ENCODE results near the gene ITGA5. TPM values are rescaled to one million over a fixed set of nuclear protein-coding genes. Genes with fewer than 3 reads are reported as not detected.

ITGA5 gene
- 51.6 TPM for total RNA-seq
- long read RNA-seq, full-length matches to known transcripts, result 2 of 16 reads
- long read RNA-seq, partial matches to known transcripts, result 11 of 16 reads
- long read RNA-seq, other reads (novel, unspliced or antisense), result 3 of 16 reads

DNA sequence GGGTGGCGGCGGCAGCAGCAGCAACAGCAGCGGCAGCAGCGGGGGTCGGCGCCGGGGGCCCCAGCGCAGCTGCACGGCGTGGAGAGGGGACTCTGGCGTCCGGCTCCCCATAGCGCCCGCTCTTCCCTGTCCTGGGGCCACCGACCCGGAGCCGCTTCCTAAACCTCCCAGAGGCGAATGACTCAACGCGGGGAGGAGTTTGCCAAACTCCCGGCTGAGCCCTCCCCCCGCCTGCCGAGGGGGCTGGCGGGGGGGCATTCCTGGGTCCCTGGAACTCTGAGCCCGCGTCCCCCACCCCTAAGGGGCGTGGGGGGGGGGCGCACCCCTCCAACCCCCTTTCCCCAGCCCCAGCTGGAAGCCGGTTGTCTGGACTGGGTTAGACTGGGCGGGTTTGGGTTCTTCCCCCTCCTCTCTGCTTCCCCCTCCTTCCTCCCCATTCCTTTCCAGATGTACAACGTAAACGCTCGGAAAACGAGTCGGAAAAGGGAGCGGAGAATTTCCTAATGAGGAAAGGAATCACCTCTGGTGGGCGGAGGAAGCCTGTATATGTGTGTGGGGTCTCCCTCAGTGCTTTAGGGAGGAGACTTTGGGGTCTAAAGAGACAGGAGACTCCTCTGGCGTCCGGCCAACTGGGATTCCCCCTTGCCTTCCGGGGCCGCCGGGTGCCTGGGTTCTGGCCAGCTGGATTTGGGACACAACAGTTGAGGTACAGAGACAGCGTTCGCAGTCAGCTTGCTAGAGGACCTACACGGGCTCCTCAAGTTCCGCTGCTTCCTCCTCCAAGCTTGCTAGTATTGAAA is at the start of gene ITGA5:
TSS of gene ITGA5 (minus strand) at position 179 of the 800 bp plus-strand sequence. CDS start at position 111, 68 bp downstream.
- DNase-seq (peak; percentile 87), ATAC-seq (ENCODE audit: poor library complexity) (peak; percentile 84)
- intact Hi-C loops (cut with DNase I), result no loop called here

- intact Hi-C loops (cut with DNase I), result no loop called here
- no peak for ATAC-seq (ENCODE audit: poor library complexity)
- no peak for DNase-seq
Observed at GRCh38 chr12:54465857-54466523, 46.9 kb upstream of the ITGA5 start.

DNA sequence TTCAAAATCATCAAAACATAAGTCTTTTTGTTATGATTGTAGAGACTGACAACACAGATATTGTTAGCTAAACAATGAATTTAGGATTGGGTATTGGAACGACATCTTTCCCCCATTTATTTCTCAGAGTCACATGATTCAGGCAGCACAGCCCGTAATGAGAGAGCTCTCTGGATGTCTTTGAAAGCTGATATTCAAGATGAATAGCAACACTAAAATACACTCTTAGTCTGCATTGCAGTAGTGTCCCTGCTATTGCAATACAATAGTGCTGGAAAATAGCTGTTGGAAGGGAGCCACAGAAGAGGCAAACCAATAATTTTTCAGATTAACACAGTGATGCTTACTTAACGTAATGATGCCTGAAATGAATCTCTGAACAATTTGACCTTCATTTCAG is 44.4 kb upstream of the ITGA5 start:
- ATAC-seq (ENCODE audit: poor library complexity) (peak; percentile 41), DNase-seq (no peak)
- intact Hi-C loops (cut with DNase I), result no loop called here

DNA sequence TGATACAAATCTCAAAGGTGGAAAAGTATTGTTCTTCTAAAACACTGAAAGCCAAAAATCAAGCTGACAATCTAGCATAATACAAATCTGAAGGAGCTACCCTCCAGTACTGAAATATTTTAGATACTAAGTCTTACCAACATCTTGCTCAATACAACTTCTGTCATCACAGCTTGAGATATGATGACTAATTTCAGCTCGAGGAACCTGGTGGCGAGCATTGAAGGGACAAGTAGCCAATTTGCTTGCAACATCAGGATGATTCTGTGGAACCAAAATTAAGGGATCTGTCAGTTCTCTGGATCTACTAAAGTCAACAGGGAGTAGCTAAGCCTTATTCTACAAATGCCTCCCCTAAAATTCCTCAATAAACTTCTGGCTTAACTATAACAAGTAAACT is 44.0 kb upstream of the ITGA5 start:
- peak; percentile 80 for ATAC-seq (ENCODE audit: poor library complexity)
- intact Hi-C loops (cut with DNase I), result no loop called here
- peak; percentile 59 for DNase-seq

DNA sequence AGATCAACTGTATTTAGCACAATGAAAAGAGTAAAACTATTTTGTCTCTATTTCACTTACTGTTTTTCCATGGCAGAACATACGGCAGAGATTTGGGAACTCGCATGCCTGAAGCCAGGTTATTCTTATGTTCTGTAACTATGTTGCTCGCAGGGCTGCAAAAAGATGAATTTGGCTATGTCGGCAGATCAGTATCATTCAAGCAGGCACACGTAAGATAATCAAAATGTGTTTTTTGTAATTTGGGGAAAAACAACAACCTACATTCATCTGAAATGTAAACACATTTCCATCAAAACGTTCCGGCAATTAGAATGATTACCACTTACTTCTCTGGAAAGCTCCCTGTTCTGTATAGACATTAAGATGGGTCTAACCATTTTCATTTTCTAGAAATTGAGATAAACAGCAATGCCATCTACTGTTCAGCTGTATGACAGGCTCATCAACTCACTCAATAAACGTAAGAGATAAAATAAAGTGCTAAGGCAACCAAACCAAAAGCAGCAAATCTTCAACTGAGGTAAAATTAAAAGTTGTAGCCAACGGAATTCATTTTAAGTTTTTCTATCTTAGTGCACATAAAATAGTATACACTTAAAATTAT is 41.4 kb upstream of the ITGA5 start:
- ATAC-seq (ENCODE audit: poor library complexity) (no peak), DNase-seq (no peak)
- intact Hi-C loops (cut with DNase I), result no loop called here

DNA sequence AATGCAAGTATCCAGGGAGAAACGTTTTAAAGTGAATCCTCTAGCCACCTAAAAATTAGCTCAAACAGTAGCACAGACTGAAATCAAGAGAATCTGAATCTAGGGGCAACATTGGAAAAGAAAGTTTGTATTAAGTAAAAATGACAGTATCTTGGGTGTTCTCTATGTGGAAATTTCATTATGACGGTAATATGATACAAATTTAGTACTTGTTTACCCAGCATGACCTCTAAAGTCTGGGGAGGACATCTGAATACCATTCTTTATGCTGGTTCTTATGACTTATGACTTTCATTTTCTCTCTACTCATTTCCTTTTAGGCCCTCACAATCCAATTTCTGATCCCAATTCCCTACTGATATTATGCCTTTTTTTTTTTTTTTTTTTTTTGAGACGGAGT is 40.3 kb upstream of the ITGA5 start:
- DNase-seq, result no peak
- intact Hi-C loops (cut with DNase I), result no loop called here

DNA sequence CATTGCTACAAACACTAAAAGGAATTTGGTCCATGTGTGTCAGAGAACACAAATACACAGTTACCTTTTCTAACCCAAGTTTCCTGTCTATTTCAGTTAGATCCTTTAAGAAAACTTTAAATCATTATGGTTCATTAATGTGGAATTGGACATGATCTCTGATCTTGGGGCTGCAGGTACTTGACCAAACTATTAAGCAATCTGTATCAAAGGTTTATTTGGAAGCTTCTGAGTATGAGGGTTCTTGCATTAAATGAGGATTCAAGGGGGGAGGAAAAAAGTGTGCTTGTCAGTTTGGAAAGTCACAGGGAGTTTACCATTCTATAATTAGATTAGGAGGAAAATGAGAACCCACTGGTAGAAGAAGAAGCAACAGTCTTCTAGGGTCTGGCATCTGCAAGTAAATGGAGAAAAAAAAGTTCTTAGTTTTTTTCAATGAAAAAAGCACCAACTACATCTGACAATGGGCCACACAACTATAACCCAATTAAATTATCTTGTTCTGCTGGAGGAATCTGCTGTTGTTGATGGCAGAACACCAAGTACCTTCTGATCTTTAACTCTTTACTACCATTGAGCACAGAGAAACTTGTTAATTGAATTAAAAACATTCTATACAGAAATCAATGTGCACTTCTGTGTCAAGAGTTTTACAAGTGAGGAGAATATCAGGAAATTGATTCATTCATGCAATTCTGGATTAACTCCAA is 36.8 kb upstream of the ITGA5 start:
- intact Hi-C loops (cut with DNase I), result no loop called here
- DNase-seq (no peak), ATAC-seq (ENCODE audit: poor library complexity) (no peak)

More for the DNA sequence above, 40.3 kb upstream of the ITGA5 start:
- no peak for ATAC-seq (ENCODE audit: poor library complexity)

DNA sequence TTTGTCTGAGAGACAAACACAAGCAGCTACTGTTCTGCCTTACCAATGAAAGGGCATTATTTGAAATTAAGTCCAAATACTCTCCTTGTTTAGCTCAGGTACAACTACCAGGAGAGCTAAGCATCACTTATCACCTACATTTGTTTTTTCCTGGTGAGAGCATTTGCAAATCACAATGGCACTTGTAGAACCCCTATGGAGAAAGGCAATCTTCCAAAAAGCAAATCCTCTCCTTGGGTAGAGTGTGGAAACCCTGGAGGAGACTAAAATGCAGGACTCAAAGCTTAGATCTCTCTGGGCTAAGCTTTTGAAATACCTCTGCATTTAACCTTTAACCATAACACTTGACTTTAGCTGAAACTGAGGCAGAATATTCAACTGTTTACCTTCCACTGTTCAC is 33.6 kb upstream of the ITGA5 start:
- intact Hi-C loops (cut with DNase I), result no loop called here
- DNase-seq (no peak), ATAC-seq (ENCODE audit: poor library complexity) (no peak)

GRCh38 chr12:54448344-54448743 is 29.3 kb upstream of the ITGA5 start:
- DNase-seq (no peak), ATAC-seq (ENCODE audit: poor library complexity) (no peak)
- intact Hi-C loops (cut with DNase I), result no loop called here

DNA sequence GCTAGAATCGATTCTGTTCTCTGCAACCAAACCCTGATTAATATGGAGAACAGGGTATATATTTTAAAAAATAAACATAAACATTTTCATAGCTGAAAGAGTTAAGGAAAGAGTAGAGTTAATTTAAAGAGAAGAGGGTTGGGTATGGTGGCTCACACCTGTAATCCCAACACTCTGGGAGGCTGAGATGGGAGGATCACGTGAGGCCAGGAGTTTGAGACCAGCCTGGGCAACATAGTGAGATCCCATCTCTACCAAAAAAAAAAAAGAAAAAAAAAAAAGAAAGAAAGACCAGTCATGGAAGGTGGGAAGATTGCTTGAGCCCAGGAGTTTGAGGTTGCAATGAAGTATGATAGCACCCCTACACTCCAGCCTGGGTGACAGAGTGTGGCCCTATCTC is 28.9 kb upstream of the ITGA5 start:
- intact Hi-C loops (cut with DNase I), result no loop called here
- DNase-seq (no peak), ATAC-seq (ENCODE audit: poor library complexity) (no peak)

GRCh38 chr12:54444206-54444605 is 25.1 kb upstream of the ITGA5 start:
- ATAC-seq (ENCODE audit: poor library complexity), result no peak
- no peak for DNase-seq
- intact Hi-C loops (cut with DNase I), result no loop called here

GRCh38 chr12:54443446-54443845 is 24.4 kb upstream of the ITGA5 start:
- DNase-seq (no peak), ATAC-seq (ENCODE audit: poor library complexity) (no peak)
- intact Hi-C loops (cut with DNase I), result no loop called here

DNA sequence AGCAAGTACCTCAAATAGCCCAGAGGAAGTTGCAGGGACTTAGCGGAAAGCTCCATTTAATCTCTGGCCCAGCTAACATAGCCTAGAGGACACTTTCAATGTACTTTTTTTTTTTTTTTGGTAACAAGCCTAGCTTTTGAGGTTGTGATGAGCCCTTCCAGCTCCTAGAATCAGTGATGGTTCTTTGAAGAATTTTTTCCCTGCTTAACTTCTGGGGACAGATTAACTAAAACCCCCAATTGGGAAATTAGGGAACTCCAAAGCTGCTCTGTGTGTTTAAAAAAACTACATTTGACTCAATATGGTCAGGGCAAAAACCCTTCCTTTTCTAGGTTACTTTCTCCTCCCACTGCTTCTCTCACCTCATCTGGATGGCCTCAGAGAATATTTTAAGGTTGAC is 23.9 kb upstream of the ITGA5 start:
- intact Hi-C loops (cut with DNase I), result no loop called here
- ATAC-seq (ENCODE audit: poor library complexity) (no peak), DNase-seq (no peak)

- DNase-seq (no peak), ATAC-seq (ENCODE audit: poor library complexity) (no peak)
- intact Hi-C loops (cut with DNase I), result no loop called here
Observed at GRCh38 chr12:54442099-54442498, 23.0 kb upstream of the ITGA5 start.

DNA sequence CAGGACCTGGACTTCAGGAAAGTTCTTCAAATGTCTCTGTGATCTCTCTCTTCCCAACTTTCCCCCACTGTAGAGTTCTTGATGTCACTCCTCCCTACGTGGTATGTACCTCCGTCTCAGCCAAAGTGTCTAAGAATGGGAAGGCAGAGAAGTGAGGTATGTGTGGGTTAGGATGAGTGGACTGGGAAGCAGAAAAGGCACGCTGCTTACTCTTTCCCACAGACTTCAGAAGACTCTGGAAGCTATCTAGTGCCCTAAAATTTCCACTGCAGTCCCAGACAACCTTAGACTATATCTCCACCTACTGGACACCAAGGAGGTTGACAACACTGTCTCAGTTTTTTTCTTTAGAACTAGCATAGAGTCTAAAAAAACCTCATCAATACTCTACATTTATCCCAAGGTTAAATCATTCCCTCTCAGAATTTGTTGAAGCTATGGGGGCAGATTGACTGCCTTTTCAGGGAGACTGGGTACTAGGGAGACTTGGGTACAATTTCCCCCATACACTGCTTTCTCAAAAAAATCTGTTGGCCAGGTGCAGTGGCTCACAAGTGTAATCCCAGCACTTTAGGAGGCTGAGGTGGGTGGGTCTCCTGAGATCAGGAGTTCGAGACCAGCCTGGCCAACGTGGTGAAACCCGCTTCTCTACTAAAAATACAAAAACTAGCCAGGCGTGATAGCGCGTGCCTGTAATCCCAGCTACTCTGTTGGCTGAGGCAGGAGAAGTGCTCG is 20.6 kb upstream of the ITGA5 start:
- peak; percentile 92 for ATAC-seq (ENCODE audit: poor library complexity)
- intact Hi-C loops (cut with DNase I), result loop anchor here (2.0 kb wide), 1 partner anchor 39 kb away; no protein-coding TSS in a partner anchor
- DNase-seq, result no peak

DNA sequence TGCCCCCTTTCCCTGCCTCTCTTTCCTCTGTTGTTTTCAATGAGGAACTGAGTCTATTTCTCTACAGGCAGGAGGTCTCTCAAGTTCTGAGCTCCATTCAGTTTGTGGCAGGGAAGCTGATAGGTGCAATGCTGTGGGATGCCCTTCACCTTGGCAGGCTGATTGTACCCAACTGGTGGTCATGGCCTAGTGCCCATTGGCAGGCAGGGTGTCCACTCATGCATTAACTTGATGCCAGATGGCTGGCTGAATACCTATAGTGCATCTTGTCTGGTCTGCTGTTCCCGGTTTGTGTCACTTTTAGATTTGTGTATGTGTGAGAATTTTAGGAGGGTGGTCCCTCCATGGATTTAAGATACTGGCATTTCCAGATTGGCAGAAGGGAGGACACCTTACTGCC is 20.0 kb upstream of the ITGA5 start:
- ATAC-seq (ENCODE audit: poor library complexity) (peak; percentile 79), DNase-seq (no peak)
- intact Hi-C loops (cut with DNase I), result loop anchor here (2.0 kb wide), 1 partner anchor 38 kb away; no protein-coding TSS in a partner anchor

DNA sequence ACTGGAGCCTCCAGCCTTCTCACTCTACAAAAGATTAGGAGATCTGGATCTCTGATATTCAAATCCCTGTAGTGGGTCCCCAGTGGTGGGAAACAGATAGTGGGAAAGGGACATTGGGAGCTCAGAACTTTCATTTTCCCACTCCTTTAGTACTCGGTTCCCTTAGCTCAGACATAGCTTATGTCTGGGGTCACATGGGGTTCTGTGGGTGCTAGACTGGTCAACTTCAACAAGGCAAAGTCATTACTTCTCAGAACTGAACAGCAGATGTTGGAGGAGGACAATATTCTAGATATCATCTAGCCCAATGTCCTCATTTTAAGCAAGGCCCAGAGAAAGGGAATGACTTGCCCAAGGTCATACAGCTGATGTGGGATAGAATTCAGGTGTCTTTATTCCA is 19.5 kb upstream of the ITGA5 start:
- DNase-seq (no peak), ATAC-seq (ENCODE audit: poor library complexity) (no peak)
- intact Hi-C loops (cut with DNase I), result loop anchor here (2.0 kb wide), 1 partner anchor 38 kb away; no protein-coding TSS in a partner anchor

- ATAC-seq (ENCODE audit: poor library complexity) (no peak), DNase-seq (no peak)
- intact Hi-C loops (cut with DNase I), result loop anchor here (2.0 kb wide), 1 partner anchor 37 kb away; no protein-coding TSS in a partner anchor
Observed at GRCh38 chr12:54437697-54438096, 18.6 kb upstream of the ITGA5 start.

Measured in Right ventricle myocardium superior (tissue), 1 donor.